Esophagus squamous epithelium (tissue), 4 donors: ENCODE data around the gene FAM222A.

Experiments
- POLR2A ChIP-seq, 4 donors: fragments of 450-650 bp; IDR thresholded peaks; one replicate each; pipeline ENCODE4 v1.6.1; 2017; ENCODE audit warnings: antibody characterized with exemption in 4 of 4, mild to moderate bottlenecking in 4 of 4, moderate library complexity in 3 of 4
- TF ChIP-seq, protein P1 (sequence below), 6 experiments: fragments of 450-650 bp in 4 of 6; fragments of 200-600 bp in 2 of 6; sonication (generic) in 2 of 6; IDR thresholded peaks; one replicate each; pipeline ENCODE4 v1.5.1; 2016 to 2019; ENCODE audit warnings: antibody characterized with exemption in 6 of 6, mild to moderate bottlenecking in 4 of 6, moderate library complexity in 4 of 6

DNA sequence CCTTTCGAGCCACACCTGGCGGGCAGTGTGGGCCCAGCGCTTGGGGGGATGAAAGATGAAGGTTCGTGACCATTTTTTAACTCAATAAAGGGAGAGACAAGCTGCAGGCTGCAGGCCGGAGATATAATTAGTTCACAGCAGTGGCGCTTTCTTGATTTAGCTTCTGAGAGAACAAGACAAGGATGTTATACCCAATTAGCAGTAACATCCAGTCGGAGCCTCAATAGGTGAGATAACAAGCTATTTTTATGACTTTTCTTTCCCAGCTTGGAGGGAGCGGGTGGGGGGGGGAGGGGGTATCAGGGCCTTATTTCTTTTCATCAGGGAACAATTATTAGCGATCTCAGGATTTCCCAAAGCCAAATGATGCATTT, 9.1 kb downstream of the FAM222A start:
- TF ChIP-seq, protein P1, sequence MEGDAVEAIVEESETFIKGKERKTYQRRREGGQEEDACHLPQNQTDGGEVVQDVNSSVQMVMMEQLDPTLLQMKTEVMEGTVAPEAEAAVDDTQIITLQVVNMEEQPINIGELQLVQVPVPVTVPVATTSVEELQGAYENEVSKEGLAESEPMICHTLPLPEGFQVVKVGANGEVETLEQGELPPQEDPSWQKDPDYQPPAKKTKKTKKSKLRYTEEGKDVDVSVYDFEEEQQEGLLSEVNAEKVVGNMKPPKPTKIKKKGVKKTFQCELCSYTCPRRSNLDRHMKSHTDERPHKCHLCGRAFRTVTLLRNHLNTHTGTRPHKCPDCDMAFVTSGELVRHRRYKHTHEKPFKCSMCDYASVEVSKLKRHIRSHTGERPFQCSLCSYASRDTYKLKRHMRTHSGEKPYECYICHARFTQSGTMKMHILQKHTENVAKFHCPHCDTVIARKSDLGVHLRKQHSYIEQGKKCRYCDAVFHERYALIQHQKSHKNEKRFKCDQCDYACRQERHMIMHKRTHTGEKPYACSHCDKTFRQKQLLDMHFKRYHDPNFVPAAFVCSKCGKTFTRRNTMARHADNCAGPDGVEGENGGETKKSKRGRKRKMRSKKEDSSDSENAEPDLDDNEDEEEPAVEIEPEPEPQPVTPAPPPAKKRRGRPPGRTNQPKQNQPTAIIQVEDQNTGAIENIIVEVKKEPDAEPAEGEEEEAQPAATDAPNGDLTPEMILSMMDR (IDR thresholded peaks at IDR 0.05): no peak
- TF ChIP-seq POLR2A (IDR thresholded peaks at IDR 0.05): no peak
